Heart left ventricle (tissue), 13 donors: ENCODE results near the gene SIMC1.

ENCODE experiments used
- CTCF ChIP-seq, 12 donors: fragments of 200-600 bp; sonication (generic) in 4 of 12; IDR thresholded peaks; one replicate each; pipeline versions ENCODE4 v1.5.0 to v1.8.0; 2018 to 2022; ENCODE audit warnings: antibody characterized with exemption in 12 of 12, mild to moderate bottlenecking in 5 of 12
- POLR2A ChIP-seq, 2 donors: fragments of 450-650 bp; IDR thresholded peaks; one replicate each; pipeline ENCODE4 v1.6.1; 2017; ENCODE audit warnings: antibody characterized with exemption in 2 of 2, mild to moderate bottlenecking in 2 of 2, moderate library complexity in 2 of 2
- donor health status: ischemic (EF 13 %, LVEDD 7.1; RV severe dilation, severe dysfunction).
- donor health status: DM: no; HTN: yes; CAD: no.
- donor health status: DM: no; HTN: no; CAD: no.
- donor health status: ischemic (EF 25% LVEDD 6.9; RV normal size, moderate dysfunction).
- donor health status: ischemic (EF 25% LVEDD 5.7; RV mildly dilated, moderate dysfunction).
- donor health status: ischemic (EF 35%, LVEDD 5.7; RV mildly dilated, moderate dysfunction).
- donor health status: nonischemic (EF 11% LVEDD 7.7; RV severe dilation, severe dysfunction).
- donor health status: DM: yes; HTN: yes; CAD: no.
- donor health status: PGD.
- donor health status: ischemic (EF 29% LVEDD 5.4; RV normal size, mild dysfunction).
- donor health status: nonischemic (EF 23%, LVEDD 6.1; RV moderate dilation, normal function).

- TF ChIP-seq CTCF (IDR thresholded peaks at IDR 0.05) (no peak), POLR2A (IDR thresholded peaks at IDR 0.05) (no peak)
Measured at GRCh38 chr5:176384991-176385390, 146.8 kb downstream of the SIMC1 start.
